HG03045 (cell line): Measurements from ENCODE around the gene DNAH12.

Experiments
- ATAC-seq: cut with Tn5 transposase; IDR thresholded peaks from one replicate; pipeline ENCODE4 v1.9.1; 2021; ENCODE audit warnings: mild to moderate bottlenecking, moderate library complexity; ENCODE audit not compliant: unreplicated experiment

Gene DNAH12

GRCh38 chr3:57252404-57252803 lies 291.7 kb downstream of the DNAH12 start:
- no peak for ATAC-seq

DNA sequence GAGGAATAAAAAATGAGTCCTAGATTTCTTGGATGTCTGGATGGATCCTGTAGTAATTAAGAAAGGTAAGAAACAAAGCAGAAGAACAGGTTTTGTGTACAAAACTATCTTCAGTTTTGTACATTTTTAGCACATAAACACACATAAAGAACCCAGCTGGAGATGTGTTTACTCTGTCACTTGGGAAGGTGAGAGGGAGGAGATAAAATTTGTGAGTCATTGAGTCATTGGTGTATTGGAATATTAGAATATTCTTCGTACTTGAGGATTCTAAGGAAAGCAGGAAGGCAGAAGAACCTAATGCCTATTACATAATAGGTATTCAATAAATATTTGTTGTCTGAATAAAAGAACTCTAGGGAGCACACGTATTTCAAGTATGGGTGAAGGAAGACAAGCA lies 299.2 kb downstream of the DNAH12 start:
- no peak for ATAC-seq
